ENCODE data around the gene ABCA1. TPM values are rescaled to one million over a fixed set of nuclear protein-coding genes. Genes with fewer than 3 reads are reported as not detected.

Gene ABCA1
- total RNA-seq, 1 donor from 2014 or later = 9.2 TPM

- DNase-seq (ENCODE audit: low read depth in 2 of 2) = no peak
Observed at GRCh38 chr9:104765138-104765537, 162.8 kb downstream of the ABCA1 start.

GRCh38 chr9:104758974-104759373 lies 169.0 kb downstream of the ABCA1 start:
- no peak for DNase-seq (ENCODE audit: low read depth in 2 of 2)

- no peak for DNase-seq (ENCODE audit: low read depth in 2 of 2)
Observed at GRCh38 chr9:104750185-104750767, 177.7 kb downstream of the ABCA1 start.

GRCh38 chr9:104748359-104749031 lies 179.5 kb downstream of the ABCA1 start:
- DNase-seq (ENCODE audit: low read depth in 2 of 2) = peak; percentile 30 to 40

- DNase-seq (ENCODE audit: low read depth in 2 of 2) = peak; percentile 35 to 77
Observed at GRCh38 chr9:104747565-104748358, 180.2 kb downstream of the ABCA1 start, which contains the start of gene NIPSNAP3A. NIPSNAP3A (plus strand) TSS chr9:104747683; CDS start chr9:104747793, 110 bp downstream.

- no peak for DNase-seq (ENCODE audit: low read depth in 2 of 2)
Observed at GRCh38 chr9:104747245-104747564, 180.8 kb downstream of the ABCA1 start.

- DNase-seq (ENCODE audit: low read depth in 2 of 2) = no peak
Observed at GRCh38 chr9:104746798-104747197, 181.2 kb downstream of the ABCA1 start.

GRCh38 chr9:104746285-104746684 lies 181.7 kb downstream of the ABCA1 start:
- no peak for DNase-seq (ENCODE audit: low read depth in 2 of 2)

GRCh38 chr9:104745852-104746251 lies 182.1 kb downstream of the ABCA1 start:
- no peak for DNase-seq (ENCODE audit: low read depth in 2 of 2)

GRCh38 chr9:104743376-104743985 lies 184.5 kb downstream of the ABCA1 start:
- peak; percentile 71 to 79 for DNase-seq (ENCODE audit: low read depth in 2 of 2)

- DNase-seq (ENCODE audit: low read depth in 2 of 2) = peak in 1 of 2 donors; percentile 32
Observed at GRCh38 chr9:104740621-104741020, 187.3 kb downstream of the ABCA1 start.

- no peak for DNase-seq (ENCODE audit: low read depth in 2 of 2)
Observed at GRCh38 chr9:104738452-104738851, 189.5 kb downstream of the ABCA1 start.

Other genes starting within 250 kb of the ABCA1 start
- not detected in 2 replicates for gene OR13D1, start 233.6 kb downstream of the ABCA1 start, total RNA-seq
- 35.4 and 49.4 TPM in 2 replicates for gene NIPSNAP3A, start 180.5 kb downstream of the ABCA1 start, total RNA-seq
- gene NIPSNAP3B, start 164.0 kb downstream of the ABCA1 start, total RNA-seq = 0.25 and 0.39 TPM in 2 replicates